Common myeloid progenitor, CD34-positive (primary cell): ENCODE results near the gene RABGAP1.

Experiments
- CTCF ChIA-PET: fragments of 350-600 bp; sonication (Branson Sonifier 250); formaldehyde crosslinking; loops from one replicate; lab custom pipeline; 2021; ENCODE audit warnings: antibody characterized with exemption; lab: Charles Lee
- POLR2A ChIA-PET: fragments of 350-600 bp; sonication (Branson Sonifier 250); formaldehyde crosslinking; loops from one replicate; lab custom pipeline; 2021; ENCODE audit warnings: antibody characterized with exemption; lab: Charles Lee
- DNase-seq, 3 donors: peaks; one replicate each; pipeline versions ENCODE4 v3.0.0 to v3.0.0-alpha.2; 2013
- H3K27ac ChIP-seq, 2 experiments: 1 replicate in 1 of 2; 2 replicates in 1 of 2; pipeline ENCODE4 v1.7.0; 2013; ENCODE audit warnings: inconsistent platforms in 2 of 2, low read length in 2 of 2, mild to moderate bottlenecking in 2 of 2, low read depth in 1 of 2, moderate library complexity in 1 of 2; ENCODE audit not compliant: severe bottlenecking in 2 of 2, insufficient read depth in 1 of 2, poor library complexity in 1 of 2
- H3K27me3 ChIP-seq, 5 experiments: replicated peaks in 2 of 5; 1 replicate in 3 of 5; 2 replicates in 2 of 5; pipeline versions ENCODE4 v1.6.1 to v1.7.0; 2013; ENCODE audit warnings: low read length in 4 of 5, mild to moderate bottlenecking in 2 of 5, moderate library complexity in 2 of 5, inconsistent platforms in 1 of 5; ENCODE audit not compliant: insufficient read depth in 5 of 5, control insufficient read depth in 4 of 5
- H3K36me3 ChIP-seq, 4 experiments: 1 replicate in 2 of 4; 2 replicates in 2 of 4; pipeline versions ENCODE4 v1.6.1 to v1.7.0; 2013; ENCODE audit warnings: low read length in 3 of 4, control low read depth in 1 of 4, mild to moderate bottlenecking in 1 of 4; ENCODE audit not compliant: control insufficient read depth in 4 of 4, insufficient read depth in 4 of 4
- H3K4me1 ChIP-seq, 4 experiments: 1 replicate in 3 of 4; 2 replicates in 1 of 4; pipeline versions ENCODE4 v1.6.1 to v1.7.1; 2013; ENCODE audit warnings: low read length in 3 of 4, mild to moderate bottlenecking in 3 of 4, control low read depth in 1 of 4, inconsistent platforms in 1 of 4, moderate library complexity in 1 of 4; ENCODE audit not compliant: control insufficient read depth in 4 of 4, insufficient read depth in 4 of 4; ENCODE audit errors: control extremely low read depth in 1 of 4
- H3K4me3 ChIP-seq, 7 experiments: 1 replicate in 4 of 7; 2 replicates in 3 of 7; pipeline versions ENCODE4 v1.5.1 to v1.7.0; 2013; ENCODE audit warnings: mild to moderate bottlenecking in 7 of 7, low read length in 6 of 7, moderate library complexity in 6 of 7, inconsistent platforms in 2 of 7, low read depth in 2 of 7, control low read depth in 1 of 7; ENCODE audit not compliant: insufficient read depth in 4 of 7, control insufficient read depth in 1 of 7; ENCODE audit errors: extremely low read depth in 1 of 7
- H3K9me3 ChIP-seq, 5 experiments: 1 replicate in 4 of 5; 2 replicates in 1 of 5; pipeline versions ENCODE4 v1.6.1 to v1.7.1; 2013; ENCODE audit warnings: low read length in 4 of 5, mild to moderate bottlenecking in 2 of 5, inconsistent platforms in 1 of 5, low read depth in 1 of 5, moderate library complexity in 1 of 5; ENCODE audit not compliant: control insufficient read depth in 4 of 5, insufficient read depth in 2 of 5; ENCODE audit errors: control extremely low read depth in 1 of 5
- WGBS: methylation state at CpG from one replicate; pipeline ENCODE4 v1.1.5; 2013; ENCODE audit not compliant: insufficient coverage; 5-methylcytosine and 5-hydroxymethylcytosine counted together

RABGAP1 gene

DNA sequence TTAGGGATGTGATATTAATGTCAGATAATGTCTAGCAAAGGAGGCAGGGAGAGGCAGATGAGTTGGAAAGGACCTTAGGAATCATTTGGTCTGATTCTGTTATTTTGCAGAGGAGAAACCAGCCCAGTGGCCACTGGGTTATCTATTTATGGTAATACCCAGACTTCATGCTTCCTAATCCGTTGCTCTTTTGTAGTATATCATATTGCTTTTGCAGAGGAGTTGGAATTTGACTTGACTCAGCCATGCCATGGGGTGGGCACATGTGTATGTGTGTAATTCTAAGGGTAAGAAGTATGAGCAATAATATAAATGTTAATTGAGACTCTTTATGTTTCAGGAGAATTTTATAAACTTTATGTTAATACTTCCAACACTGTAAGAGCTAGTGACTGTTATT lies 100.0 kb downstream of the RABGAP1 start:
- H3K4me1 ChIP-seq = peaks cover 32 to 90% (median 55%) of the 10 kb centered on the region in 4 experiments
- peak overlapping the region in 1 of 7 experiments; percentile 24 for H3K4me3 ChIP-seq
- POLR2A ChIA-PET = no interaction called here
- H3K9me3 ChIP-seq = peaks cover 0 to 3% (median 3%) of the 10 kb centered on the region in 5 experiments
- no peak for DNase-seq
- H3K27me3 ChIP-seq = no peaks in the 10 kb centered on the region
- H3K27ac ChIP-seq = peak overlapping the region in 1 of 2 experiments; percentile 62
- WGBS = no CpG with 5 or more reads among the region's 1 CpG
- peaks cover 0 to 8% (median 3%) of the 10 kb centered on the region in 4 experiments for H3K36me3 ChIP-seq
- CTCF ChIA-PET = no interaction called here

DNA sequence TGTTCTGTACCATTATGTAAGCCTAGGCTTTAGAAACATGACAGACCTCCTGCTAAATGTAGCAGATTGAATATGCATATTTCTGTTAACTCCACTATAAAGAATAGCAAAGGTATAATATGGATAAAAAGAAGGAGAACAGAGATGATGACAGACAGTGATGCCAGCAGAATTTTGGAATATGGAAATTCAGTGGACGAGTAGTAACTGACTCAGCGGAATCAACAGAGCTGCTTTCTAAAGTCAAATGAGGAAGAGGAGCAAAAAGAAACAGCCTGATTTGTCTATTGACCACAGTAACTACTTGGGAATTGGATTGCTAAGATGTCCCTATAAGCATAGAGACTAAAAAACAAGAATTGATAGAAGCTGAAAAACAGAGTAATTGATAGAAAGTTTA lies 100.7 kb downstream of the RABGAP1 start:
- ChIA-PET POLR2A (no interaction called here), CTCF (interaction anchor here (0.7 to 1.8 kb wide), 2 partner anchors 11 to 12 kb away, joined by 3 to 5 read pairs; no protein-coding TSS in a partner anchor)
- H3K4me1 ChIP-seq = peaks cover 26 to 90% (median 56%) of the 10 kb centered on the region in 4 experiments
- H3K27ac ChIP-seq = peak overlapping the region in 1 of 2 experiments; percentile 62
- peak overlapping the region in 3 of 7 experiments; percentile 23 to 40 (median 24) for H3K4me3 ChIP-seq
- peaks cover 0 to 3% (median 3%) of the 10 kb centered on the region in 5 experiments for H3K9me3 ChIP-seq
- peaks cover 0 to 8% (median 3%) of the 10 kb centered on the region in 4 experiments for H3K36me3 ChIP-seq
- no peaks in the 10 kb centered on the region for H3K27me3 ChIP-seq
- 49% methylated on average over 2 of the region's 2 CpGs for WGBS
- DNase-seq = peak in 2 of 3 donors; percentile 50 to 58

DNA sequence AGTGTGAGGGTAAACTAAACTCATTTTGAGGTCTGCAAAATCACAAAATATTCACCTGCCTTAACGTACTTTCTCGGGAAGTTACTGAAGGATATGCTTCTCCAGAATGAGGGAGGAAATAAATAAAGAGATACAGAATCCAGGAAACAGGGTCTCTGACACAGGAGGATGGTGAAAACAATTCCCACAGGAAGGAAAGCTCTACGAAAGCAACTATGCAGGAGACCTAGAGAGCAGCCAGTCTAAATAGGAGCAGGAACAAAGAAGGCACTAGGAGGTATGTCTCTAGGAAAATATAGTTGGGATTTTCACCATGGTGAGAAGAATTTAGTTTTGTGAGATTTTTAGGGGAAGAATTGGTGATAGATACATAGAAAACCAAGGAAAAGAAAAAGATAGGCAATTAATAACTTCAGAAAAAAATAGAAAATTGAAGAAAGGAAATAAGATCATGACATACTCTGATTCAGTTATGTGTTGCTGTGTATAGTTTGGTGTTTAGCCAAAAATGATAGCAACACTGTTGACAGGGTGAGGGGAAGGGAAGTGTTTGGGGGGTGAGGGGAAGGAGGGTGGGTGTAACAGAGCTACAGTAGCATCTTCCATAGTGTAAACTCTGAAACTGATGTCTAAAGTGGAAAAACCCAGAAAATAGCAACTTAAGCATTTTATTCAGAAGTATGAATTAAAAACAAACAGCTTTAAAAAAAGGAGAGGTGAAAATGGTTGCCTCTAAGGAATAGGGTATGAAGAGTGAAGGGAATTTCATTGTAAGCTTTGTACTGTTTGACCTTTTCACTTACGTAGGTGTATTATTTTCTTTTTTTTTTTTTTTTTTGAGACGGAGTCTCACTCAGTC lies 102.5 kb downstream of the RABGAP1 start:
- ChIA-PET POLR2A (interaction anchor here (1.4 kb wide), 1 partner anchor 9 kb away, joined by 3 read pairs; no protein-coding TSS in a partner anchor), CTCF (interaction anchor here (0.7 to 1.8 kb wide), 5 partner anchors 9 to 36 kb away, joined by 3 to 5 read pairs (median 3); no protein-coding TSS in a partner anchor)
- no peaks in the 10 kb centered on the region for H3K27me3 ChIP-seq

DNA sequence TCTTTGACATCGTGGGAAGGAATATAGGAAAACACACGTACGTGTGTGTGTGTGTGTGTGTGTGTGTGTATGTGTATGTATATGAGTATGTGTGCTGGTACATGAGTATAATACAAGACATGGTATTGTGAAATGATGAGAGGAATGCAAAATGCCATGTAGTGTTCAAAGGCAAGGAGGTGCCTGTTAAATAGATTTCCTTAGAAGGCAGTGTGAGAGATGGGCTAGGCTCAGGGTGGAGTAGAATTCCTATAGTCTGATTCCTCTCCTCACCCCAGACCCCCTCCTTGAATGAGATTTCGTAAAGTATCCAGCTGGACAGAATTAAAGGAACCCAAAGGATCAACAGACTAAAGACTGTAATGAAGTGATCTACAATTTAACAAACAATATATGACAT lies 103.8 kb downstream of the RABGAP1 start:
- H3K4me1 ChIP-seq = peaks cover 9 to 88% (median 41%) of the 10 kb centered on the region in 4 experiments
- ChIA-PET CTCF (interaction anchor here (1.0 to 5.8 kb wide), 3 partner anchors 8 to 22 kb away, joined by 3 to 48 read pairs (median 3); no protein-coding TSS in a partner anchor), POLR2A (interaction anchor here (2.9 kb wide), 1 partner anchor 10 kb away, joined by 14 read pairs; no protein-coding TSS in a partner anchor)
- peak overlapping the region in 1 of 2 experiments; percentile 41 for H3K27ac ChIP-seq
- DNase-seq = no peak
- H3K4me3 ChIP-seq = peak overlapping the region in 2 of 7 experiments; percentile 30 to 34
- H3K27me3 ChIP-seq = no peaks in the 10 kb centered on the region
- peaks cover 0 to 3% (median 3%) of the 10 kb centered on the region in 5 experiments for H3K9me3 ChIP-seq
- WGBS = 36% methylated on average over 3 of the region's 4 CpGs
- peaks cover 0 to 6% (median 2%) of the 10 kb centered on the region in 4 experiments for H3K36me3 ChIP-seq

More for the DNA sequence above, 102.5 kb downstream of the RABGAP1 start:
- H3K9me3 ChIP-seq = peaks cover 0 to 3% (median 3%) of the 10 kb centered on the region in 5 experiments
- no peak for DNase-seq
- 90% methylated on average over 2 of the region's 5 CpGs for WGBS
- H3K27ac ChIP-seq = no peak overlapping the region
- H3K4me1 ChIP-seq = peaks cover 16 to 87% (median 45%) of the 10 kb centered on the region in 4 experiments
- peaks cover 0 to 6% (median 3%) of the 10 kb centered on the region in 4 experiments for H3K36me3 ChIP-seq
- peak overlapping the region in 1 of 7 experiments; percentile 41 for H3K4me3 ChIP-seq

DNA sequence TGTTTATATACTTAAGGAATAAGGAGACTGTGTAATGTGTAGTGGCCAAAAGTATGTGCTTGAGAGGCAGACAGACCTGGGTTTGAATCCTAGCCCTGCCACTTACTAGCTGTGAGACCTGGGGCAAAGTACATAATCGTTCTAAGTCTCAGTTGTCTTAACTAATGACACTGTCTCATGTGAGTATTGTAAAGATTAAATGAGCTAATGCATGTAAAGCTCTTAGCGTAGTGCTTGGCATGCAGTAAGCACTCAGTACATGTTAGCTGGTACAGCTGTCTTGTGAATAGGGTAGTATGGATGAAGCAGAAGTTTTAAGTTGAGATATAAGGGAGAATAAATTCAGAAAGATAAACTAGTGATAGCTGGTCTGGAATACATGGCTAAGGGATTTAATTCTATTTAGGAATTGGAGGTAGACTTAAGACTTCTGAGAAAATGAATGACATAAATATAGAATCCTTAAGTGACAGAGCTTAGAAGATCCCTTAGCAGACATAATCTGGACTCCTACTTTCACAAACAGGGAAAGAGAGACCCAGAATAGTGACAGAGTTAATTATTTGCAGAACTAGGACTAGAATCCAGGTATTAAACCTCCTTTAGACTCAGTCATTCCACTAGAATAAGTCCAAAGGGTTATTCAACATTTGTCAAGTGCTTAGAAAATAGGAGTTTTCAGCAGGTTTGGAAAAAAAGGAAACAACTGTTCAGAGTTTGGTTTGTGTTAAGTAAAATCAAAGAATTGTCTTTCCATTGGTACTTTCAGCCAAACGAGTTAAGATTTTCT lies 105.8 kb downstream of the RABGAP1 start:
- ChIA-PET POLR2A (interaction anchor here (0.6 to 2.9 kb wide), 2 partner anchors 12 to 120 kb away, joined by 4 to 14 read pairs; no protein-coding TSS in a partner anchor), CTCF (interaction anchor here (1.1 to 5.8 kb wide), 7 partner anchors 10 to 34 kb away, joined by 3 to 48 read pairs (median 4); no protein-coding TSS in a partner anchor)
- no peaks in the 10 kb centered on the region for H3K27me3 ChIP-seq
- peak overlapping the region in 1 of 7 experiments; percentile 23 for H3K4me3 ChIP-seq
- peaks cover 0 to 9% (median 4%) of the 10 kb centered on the region in 4 experiments for H3K36me3 ChIP-seq
- no peak for DNase-seq
- WGBS = 78% methylated on average over 1 of the region's 3 CpGs
- peaks cover 0 to 3% (median 3%) of the 10 kb centered on the region in 5 experiments for H3K9me3 ChIP-seq
- H3K4me1 ChIP-seq = peaks cover 3 to 84% (median 32%) of the 10 kb centered on the region in 4 experiments
- H3K27ac ChIP-seq = peak overlapping the region; percentile 19 to 34

DNA sequence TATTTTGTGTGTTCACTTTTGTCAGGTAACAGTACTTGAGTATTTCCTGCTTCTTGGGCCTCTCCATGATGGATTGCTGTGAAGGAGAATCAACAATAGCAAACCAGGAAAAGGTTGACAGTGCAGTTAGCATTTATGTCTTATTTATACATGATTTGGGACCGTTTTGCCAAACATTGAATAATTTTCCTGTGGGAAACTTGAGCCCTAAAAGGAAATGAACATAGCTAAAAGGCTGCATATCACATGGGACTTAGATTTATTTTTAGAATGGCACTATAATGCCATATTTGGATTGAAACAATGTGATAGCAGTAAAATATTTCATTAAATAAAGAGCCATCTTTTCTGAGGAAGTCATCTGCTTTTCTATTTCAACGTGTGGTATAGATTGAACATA lies 107.9 kb downstream of the RABGAP1 start:
- Histone ChIP-seq H3K4me3 (peak overlapping the region in 1 of 7 experiments; percentile 30), H3K27ac (peak overlapping the region in 1 of 2 experiments; percentile 36), H3K4me1 (peaks cover 3 to 84% (median 29%) of the 10 kb centered on the region in 4 experiments), H3K27me3 (no peaks in the 10 kb centered on the region), H3K9me3 (no peaks in the 10 kb centered on the region), H3K36me3 (peaks cover 0 to 3% (median 2%) of the 10 kb centered on the region in 4 experiments)
- DNase-seq = no peak
- WGBS = 0% methylated on average over 1 of the region's 2 CpGs
- ChIA-PET POLR2A (no interaction called here), CTCF (interaction anchor here (1.1 to 5.8 kb wide), 6 partner anchors 9 to 32 kb away, joined by 3 to 48 read pairs (median 4); no protein-coding TSS in a partner anchor)
